Jurkat, Clone E6-1 (cell line): Measurements from ENCODE around the gene PSMD10.

Experiments used
- DNase-seq: peaks from one replicate; pipeline ENCODE4 v3.0.0-alpha.2; 2011; ENCODE audit warnings: low read depth, low spot score
- H3K4me3 ChIP-seq: 2 replicates; pipeline ENCODE4 v1.5.1; 2011; ENCODE audit warnings: mild to moderate bottlenecking, low read length, control low read depth, moderate library complexity

The PSMD10 gene

DNA sequence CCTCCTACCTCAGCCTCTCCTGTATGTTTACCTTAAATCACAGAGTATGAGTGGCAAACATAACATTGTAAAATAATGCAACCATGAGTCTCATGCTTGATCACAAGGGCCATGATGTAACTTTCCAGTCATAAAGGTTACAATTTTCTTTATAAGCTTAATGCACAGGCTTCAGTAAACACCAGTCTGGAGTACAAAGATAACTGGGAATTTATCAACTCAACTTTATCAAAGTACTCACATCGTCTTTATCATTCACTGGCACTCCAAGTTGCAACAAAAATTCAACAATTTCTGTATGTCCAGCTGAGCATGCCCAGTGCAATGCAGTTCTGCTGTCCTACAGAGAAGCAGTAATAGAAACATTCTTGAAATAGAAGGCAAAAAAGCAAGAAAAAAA is 2.8 kb downstream of the PSMD10 start:
- H3K4me3 ChIP-seq: no peak overlapping the region
- no peak for DNase-seq

DNA sequence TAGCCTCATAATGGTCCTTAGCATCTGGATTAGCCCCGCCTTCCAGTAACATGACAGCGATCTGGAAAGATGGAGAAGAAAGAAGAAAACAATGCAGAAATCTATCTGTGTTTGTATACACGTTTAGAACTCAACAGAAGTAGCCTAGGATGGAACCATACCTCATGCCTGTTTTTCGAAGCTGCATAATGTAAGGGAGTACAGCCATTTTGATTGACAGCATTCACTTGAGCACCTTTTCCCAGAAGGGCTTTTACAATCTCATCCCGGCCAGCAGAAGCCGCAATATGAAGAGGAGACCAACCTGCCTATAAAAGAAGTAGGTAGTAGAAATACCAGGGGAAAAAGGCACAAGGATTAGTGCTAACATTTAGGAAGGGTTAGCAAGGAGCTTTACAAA is 3.5 kb downstream of the PSMD10 start:
- no peak overlapping the region for H3K4me3 ChIP-seq
- no peak for DNase-seq

DNA sequence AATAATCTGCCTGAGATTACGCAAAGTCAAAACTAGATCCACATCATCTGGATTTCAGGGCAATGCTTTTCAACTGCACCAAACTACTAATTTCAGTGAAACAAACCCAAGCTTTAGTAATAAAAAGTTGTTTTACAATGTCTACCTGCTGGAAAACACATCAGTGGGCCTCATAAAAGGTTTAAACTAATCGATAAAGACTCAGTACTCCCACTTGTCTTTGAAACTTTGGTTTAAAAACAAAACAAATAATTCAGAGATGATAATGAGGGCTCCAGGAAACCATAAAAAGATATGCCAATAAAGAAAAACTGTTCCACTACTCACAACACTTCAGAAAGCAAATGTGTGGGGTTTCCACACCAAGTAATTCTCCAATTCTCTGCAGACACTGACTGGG is 10.2 kb downstream of the PSMD10 start:
- no peak for DNase-seq
- H3K4me3 ChIP-seq: no peak overlapping the region

DNA sequence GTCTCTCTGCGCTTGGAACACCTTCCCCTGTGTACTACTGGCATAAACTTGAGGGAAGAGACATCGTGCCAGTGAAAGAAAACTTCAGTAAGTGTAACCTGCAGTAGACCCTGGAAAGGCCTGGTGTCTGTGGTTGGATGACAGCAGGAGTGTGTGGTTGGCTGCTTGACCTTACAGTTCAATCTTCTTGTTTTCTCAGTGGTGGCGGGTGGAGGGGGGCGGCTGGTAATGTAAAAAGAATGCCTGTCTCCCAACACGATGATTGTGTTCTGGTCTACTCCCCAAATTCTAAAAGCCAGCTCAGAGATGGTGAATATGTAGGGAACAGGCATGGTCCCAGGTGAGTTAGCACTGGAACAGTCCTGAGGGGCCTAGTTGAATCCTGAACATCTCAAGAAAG is 18.6 kb downstream of the PSMD10 start:
- no peak for DNase-seq
- no peak overlapping the region for H3K4me3 ChIP-seq

DNA sequence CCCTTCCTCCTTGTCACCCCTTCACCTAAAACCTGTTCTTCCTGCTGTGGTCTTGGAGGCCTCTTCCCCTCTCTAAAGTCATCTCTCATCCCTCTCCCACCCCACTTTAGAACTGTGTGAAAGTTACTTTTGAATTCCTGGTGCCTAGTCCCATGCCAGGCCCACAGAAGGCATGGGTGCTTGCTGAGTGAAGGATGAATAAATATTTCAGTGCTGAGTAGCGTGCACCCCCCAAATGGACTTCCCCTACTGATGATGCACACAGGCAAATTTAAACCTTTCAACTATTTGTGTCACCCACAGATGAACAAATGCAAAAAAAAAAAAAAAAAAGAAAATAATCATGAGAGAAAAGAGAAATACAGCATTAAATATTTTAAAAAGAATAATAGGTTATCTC is 19.8 kb downstream of the PSMD10 start:
- no peak overlapping the region for H3K4me3 ChIP-seq
- no peak for DNase-seq

DNA sequence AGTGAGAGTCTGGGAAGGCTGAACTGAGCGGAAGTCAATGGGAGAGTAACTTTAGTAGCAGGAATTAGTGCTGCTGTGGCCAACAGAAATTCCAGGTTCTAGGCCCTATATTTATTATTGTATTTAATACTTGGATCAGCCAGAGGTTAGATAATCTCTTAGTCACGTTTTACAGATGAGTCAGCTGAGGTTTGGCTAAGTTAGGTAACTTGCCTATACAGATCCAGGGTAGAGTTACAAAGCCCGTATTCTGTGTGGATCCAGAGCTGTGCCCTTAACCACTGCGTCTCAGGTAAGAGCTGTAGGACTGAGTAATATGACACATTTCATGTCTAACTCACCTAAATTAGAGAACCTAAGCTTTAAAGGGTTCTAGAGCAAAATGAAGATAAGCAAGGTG is 20.5 kb downstream of the PSMD10 start:
- H3K4me3 ChIP-seq: no peak overlapping the region
- no peak for DNase-seq

DNA sequence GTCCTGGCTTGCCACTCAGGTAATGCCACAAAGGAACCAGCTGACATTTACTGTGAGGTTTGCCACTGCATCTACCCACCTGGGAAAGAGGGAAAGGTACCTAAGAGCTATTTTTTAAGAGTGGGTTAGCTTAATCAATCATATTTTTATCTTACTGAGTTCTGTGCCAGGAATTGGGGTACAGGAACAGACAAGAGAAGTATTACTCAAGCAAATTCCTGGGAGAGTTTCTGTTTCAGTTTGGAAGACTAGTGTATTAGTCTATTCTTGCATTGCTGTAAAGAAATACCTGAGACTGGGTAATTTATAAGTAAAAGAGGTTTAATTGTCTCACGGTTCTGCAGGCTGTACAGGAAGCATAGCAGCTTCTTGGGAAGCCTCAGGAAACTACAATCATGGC is 23.2 kb downstream of the PSMD10 start:
- no peak overlapping the region for H3K4me3 ChIP-seq
- DNase-seq: no peak

DNA sequence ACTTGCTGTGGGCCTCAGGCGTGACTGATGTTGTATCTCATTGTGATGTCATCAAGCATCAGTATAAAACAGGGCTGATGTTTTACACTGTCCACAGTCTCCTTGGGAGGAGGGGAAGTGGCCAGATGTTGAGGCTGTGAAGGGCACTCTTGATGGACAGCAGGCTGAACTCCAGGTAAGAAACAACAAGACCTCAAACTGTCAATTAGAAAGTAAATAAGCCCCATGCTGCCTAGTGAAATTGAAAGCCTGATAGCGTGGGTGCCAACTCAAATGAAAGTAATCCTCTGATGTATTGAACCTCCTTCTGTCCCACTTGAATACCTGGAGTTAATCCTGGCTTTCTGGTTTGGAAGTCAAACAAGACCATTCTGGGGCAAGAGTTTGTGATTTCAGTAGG is 26.7 kb downstream of the PSMD10 start:
- no peak for DNase-seq
- H3K4me3 ChIP-seq: no peak overlapping the region

DNA sequence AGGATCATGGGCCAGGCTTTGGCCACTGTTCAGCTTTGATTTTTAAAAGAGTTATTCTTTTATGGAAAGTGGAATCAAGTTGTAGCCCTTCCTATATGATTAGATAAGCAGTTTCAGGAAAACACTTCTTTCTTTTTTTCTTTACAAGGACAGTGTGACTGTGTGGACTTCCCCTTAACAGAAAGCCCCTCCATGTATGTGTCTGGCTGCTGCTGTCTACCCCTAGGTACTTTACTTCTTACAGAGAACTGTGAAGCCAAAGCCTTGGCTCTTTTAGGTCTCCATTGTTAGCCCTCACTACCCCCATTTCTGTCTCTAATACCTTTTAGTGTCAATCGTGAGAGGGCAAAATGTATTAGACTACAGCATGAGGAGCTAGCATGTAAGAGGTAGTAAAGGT is 27.3 kb downstream of the PSMD10 start:
- no peak for DNase-seq
- no peak overlapping the region for H3K4me3 ChIP-seq

DNA sequence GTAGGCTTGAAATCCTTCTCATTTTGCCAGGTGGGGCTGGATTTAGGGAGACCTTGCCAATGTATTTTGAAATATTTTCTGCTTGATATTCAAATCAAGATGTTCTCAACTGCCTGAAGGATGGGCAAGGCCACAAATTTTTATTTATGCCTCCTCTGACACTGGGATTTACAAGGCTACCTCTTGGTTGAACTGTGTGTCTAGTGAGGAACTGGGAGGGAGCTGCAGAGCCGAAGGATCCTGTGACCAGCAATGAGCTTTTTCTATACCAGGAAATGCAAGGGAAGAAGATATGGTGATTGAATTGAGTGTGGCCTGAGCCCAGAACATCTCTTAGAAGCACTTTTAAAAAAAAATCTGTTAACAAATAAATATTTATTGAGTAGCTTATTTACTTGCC is 31.5 kb downstream of the PSMD10 start:
- DNase-seq: no peak

DNA sequence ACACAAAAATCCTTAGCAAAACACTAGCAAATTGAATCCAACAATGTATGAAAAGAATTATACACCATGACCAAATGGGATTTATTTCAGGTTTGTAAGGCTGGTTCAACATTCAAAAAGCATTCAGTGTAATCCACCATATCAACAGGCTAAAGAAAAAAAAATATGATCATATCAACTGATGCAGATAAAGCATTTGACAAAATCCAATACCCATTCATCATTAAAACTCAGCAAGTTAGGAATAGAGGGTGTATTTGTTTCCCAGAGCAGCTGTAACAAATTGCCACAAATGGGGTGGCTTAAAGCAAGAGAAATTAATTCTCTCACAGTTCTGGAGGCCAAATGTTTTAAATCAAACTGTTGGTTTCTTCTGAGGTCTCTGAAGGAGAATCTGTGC is 35.8 kb downstream of the PSMD10 start:
- H3K4me3 ChIP-seq: no peak overlapping the region
- DNase-seq: no peak

More for the DNA sequence above, 31.5 kb downstream of the PSMD10 start:
- no peak overlapping the region for H3K4me3 ChIP-seq

DNA sequence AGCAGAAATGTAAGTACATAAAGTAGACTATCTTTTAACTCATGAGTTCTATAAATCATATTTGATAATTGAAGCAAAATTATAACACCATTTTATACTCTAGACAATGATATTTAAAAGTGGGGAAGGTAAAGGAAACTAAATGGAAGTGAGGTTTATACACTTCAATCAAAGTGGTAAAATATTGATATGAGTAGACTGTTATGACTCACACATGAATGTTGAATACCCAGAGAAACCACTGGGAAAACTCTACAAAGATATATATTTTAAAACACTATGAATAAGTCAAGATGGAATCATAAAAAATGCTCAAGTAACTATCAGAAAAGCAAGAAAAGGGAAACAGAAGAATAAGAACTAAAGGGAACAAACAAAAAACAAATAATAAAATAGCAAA is 38.1 kb downstream of the PSMD10 start:
- DNase-seq: no peak

DNA sequence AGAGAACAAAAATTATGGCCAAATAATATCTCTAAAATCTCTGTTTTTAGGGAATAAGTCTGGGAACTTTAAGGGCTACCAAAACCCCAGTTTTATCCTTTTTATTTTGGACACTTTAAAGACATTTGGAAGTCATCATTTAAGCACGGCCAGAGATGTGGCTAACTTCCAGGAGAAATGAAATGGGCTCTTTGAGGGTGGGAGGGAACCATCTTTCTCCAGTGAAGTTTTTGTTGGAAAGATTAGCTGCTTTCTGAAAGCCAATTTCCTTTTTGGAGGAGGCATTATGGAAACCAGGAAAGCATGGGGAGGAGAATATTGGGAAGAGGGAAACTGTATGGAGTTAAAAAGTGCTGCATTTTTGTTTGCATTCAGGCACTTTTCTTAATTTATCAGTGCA is 41.7 kb downstream of the PSMD10 start:
- DNase-seq: no peak
- no peak overlapping the region for H3K4me3 ChIP-seq

More for the DNA sequence above, 38.1 kb downstream of the PSMD10 start:
- H3K4me3 ChIP-seq: no peak overlapping the region

DNA sequence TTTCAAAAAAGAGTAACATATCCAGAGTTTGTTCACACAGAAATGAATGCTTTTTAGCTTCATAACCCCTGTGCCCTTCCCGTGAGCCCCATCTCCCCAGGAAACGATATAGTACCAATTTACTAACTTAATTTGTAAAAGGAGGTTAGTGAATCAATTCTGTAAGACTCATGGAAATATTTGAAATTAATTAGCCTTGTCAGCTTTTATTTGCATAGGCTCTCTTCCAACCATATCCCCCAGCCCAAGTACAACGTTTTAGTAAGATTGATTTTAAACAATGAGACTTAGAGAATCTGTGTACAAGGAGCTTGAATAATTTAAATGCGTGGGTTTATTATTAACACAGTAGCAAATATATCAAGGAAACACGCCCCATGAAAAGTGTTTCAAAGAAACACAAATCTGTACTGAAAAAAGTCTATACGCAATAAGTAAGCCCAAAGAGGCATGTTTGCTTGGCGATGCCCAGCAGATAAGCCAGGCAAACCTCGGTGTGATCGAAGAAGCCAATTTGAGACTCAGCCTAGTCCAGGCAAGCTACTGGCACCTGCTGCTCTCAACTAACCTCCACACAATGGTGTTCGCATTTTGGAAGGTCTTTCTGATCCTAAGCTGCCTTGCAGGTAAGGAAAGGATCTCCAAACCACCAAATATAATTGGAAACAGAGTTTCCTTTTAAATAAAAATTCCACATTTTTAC is 46.6 kb downstream of the PSMD10 start, which contains the start of gene VSIG1:
TSS of gene VSIG1 (plus strand) at position 512 of the 703 bp plus-strand sequence. CDS start at position 578, 66 bp downstream.
- no peak within 1 kb of the TSS for H3K4me3 ChIP-seq
- no peak for DNase-seq

DNA sequence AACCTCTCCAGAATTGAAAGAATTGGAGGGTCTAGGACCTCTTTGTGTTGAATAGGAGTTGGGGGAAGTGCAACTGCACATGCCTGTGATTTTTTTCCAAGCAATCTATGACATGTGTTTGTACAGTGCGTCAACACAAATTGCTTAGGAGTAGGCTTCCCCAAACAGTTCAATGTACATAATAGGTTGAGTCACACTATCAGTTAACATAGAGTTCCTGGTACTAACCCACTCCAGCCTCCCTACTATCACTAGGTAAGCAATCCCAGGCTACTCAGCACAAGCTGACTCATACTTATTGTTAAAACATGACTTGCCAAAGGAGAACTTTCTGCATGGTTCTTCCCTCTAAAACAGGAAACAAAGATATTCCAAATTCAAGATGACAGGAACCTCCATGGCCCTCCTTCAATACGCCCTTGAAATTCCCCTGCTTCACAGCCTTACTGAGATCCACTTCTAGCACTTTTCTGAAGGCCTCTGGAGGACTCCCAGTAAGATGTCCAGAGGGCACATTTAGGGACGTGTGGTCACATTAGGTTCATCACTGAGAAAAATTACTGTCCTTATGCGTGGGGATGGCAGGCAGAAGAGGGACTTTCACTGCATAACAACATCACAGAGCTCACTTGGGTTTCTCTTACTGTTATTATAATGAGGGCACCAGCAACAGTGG is 54.9 kb downstream of the PSMD10 start:
- no peak overlapping the region for H3K4me3 ChIP-seq
- no peak for DNase-seq

DNA sequence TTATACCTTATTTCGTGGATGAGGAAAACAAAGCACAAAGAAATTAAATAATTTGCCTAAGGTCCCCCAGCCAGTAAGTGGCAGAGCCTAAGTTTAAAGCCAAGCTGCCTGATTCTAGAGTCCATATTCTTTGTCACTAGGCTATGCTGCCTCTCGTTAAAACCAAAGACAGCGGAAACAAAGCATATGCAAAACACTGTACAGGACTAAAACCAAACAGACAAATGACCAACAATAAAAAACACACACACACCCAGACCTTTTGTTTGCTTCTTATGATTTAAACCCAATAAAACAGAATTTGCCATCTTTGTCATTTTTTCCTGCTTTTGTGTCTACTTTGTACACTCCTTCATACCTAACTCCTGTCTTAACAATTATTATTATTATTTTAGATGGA is 56.6 kb downstream of the PSMD10 start:
- no peak overlapping the region for H3K4me3 ChIP-seq
- DNase-seq: no peak
